ENCODE data around the gene MFSD6. TPM values are rescaled to one million over a fixed set of nuclear protein-coding genes. Genes with fewer than 3 reads are reported as not detected.

The MFSD6 gene
- total RNA-seq, 4 donors from 2014 or later, result 24.2 to 47.5 (median 42.0) TPM

DNA sequence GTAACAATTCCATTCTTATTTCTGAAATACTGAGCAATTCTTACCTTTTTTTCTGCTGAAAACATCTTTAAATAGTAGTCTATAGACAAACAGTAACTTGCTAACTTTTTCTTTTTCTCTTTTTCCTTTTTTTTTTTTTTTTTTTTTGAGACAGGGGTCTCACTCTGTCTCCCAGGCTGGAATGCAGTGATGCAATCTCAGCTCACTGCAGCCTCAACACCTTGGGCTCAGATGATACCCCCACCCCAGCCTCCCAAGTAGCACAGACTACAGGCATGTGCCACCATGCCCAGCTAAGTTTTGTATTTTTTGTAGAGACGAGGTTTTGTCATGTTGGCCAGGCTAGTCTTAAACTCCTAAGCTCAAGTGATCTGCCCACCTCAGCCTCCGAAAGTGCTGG lies 42.2 kb downstream of the MFSD6 start:
- TF ChIP-seq, protein P1, sequence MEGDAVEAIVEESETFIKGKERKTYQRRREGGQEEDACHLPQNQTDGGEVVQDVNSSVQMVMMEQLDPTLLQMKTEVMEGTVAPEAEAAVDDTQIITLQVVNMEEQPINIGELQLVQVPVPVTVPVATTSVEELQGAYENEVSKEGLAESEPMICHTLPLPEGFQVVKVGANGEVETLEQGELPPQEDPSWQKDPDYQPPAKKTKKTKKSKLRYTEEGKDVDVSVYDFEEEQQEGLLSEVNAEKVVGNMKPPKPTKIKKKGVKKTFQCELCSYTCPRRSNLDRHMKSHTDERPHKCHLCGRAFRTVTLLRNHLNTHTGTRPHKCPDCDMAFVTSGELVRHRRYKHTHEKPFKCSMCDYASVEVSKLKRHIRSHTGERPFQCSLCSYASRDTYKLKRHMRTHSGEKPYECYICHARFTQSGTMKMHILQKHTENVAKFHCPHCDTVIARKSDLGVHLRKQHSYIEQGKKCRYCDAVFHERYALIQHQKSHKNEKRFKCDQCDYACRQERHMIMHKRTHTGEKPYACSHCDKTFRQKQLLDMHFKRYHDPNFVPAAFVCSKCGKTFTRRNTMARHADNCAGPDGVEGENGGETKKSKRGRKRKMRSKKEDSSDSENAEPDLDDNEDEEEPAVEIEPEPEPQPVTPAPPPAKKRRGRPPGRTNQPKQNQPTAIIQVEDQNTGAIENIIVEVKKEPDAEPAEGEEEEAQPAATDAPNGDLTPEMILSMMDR (IDR thresholded peaks at IDR 0.05; ENCODE audit: low read depth), result no peak

DNA sequence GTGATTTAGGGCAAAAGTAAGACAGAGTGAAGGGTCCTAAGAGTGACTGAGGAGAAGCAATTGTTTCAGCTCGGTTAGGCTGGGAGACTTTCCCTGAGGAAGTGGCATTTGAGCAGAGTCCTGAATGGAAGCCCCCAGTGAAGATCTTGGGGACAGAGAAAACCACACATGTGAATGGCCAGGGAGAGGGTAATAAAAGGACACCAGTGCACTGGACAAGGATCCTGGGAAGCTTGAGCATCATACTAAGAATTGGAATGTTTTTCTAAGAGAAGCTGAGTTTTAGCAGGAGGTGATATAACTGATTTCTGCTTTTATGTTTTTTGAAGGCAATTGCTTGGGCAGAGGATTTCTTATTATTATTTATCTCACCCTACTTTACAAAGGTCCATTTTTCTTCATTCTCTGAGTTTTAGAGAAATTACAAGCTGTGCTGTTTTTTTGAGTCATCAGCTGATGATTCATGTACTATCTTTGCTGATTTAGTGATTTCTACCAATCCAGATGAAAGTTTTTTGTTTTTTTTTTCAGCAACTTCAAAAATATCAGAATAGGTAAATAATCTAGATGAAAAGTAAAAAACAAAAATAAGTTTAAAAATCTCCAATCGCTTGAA lies 43.5 kb downstream of the MFSD6 start:
- TF ChIP-seq, protein P1 (IDR thresholded peaks at IDR 0.05; ENCODE audit: low read depth), result no peak

DNA sequence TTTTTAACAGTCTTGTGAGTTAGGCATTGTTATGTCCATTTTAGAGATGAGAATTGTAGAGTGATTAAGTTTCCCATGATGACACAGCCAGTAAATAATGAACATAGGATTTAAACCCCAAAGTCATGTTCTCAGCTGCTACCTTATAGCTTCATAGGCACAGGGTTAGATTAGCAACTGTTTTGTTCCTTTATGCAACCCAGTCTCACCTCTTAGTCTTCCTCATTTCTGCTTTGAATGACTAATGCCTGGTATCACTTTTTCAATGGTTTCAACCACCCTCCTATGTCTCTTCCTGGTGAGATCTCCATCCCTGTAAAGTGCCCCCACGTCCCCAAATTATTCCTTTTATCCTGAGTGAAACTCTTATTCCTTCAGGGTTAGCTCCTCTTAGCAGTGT lies 44.3 kb downstream of the MFSD6 start:
- TF ChIP-seq, protein P1 (IDR thresholded peaks at IDR 0.05; ENCODE audit: low read depth), result no peak

DNA sequence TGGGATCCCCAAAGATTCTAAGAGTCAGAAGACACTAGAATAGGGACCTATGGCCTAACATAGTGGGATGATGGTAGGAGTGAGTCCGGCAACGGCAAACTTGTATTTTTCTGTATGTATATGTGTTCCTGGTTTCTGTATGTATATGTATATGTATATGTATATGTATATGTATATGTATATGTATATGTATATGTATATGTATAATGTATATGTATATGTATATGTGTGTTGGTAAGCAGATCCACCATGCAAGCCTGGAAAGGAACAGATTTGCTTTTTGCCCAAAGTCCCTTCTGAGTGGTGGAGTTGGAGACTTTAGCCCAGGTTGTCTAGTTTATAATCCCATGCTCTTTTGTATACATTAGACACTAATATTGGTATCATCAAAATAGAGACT lies 46.6 kb downstream of the MFSD6 start:
- TF ChIP-seq, protein P1 (IDR thresholded peaks at IDR 0.05; ENCODE audit: low read depth), result no peak

GRCh38 chr2:190455358-190456095 lies 47.4 kb downstream of the MFSD6 start:
- TF ChIP-seq, protein P1 (IDR thresholded peaks at IDR 0.05; ENCODE audit: low read depth), result no peak

DNA sequence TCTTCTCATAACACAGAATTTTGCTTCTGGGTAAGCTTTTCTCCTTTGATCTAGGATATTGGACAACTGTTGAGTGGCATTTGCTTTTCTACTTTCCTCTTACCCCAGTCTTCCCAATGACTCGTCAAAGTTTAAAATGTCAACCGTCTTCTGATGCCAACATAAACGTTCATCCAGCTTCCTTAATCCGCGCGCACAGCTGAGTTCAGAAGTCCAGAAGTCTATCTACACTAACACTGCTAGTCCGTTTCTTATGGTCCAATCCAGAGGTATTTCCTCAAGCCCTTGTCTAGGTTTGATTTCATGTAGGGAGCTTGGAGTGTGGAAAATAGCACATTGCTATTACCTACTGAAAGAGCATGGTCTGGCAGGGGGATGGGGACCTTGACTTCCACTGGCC lies 48.7 kb downstream of the MFSD6 start:
- TF ChIP-seq, protein P1 (IDR thresholded peaks at IDR 0.05; ENCODE audit: low read depth), result no peak

GRCh38 chr2:190457256-190457655 lies 49.1 kb downstream of the MFSD6 start:
- TF ChIP-seq, protein P1 (IDR thresholded peaks at IDR 0.05; ENCODE audit: low read depth), result no peak

Measured in subcutaneous adipose tissue (tissue), 4 donors.